AG10803 (cell line): Measurements from ENCODE around the gene IFI27.
A peak's percentile ranks its signal among the peaks of the same experiment; 100 is the strongest.

Experiments used
- DNase-seq: peaks from one replicate; pipeline ENCODE4 v3.0.0; 2010; ENCODE audit warnings: low read depth
- H3K4me3 ChIP-seq: 2 replicates; pipeline ENCODE4 v1.5.1; 2011; ENCODE audit warnings: mild to moderate bottlenecking, low read length, control low read depth
- TF ChIP-seq, protein P1 (sequence below): conservative IDR thresholded peaks from 2 replicates; pipeline ENCODE4 v1.5.1; 2011; ENCODE audit warnings: mild to moderate bottlenecking, low read length, control low read depth, inconsistent platforms

IFI27 gene

DNA sequence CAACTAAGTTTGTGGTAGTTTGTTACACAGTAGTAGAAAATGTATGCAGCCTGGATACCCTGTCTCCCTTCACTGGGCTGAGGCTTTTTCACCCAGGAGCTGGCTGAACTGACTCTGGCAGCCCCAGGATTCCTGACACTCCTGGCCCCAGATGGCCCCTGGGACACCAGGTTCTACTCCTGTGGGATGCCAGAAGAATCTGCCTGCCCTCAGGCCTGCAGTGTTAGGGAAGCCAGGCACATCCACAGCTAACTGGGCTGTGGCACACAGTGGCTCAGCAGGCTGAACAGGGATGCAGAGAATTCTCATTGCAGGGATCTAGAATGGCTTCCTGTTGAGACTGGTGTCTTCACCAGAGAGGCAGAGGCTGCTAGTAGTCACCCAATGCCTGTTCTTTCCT lies 8.5 kb downstream of the IFI27 start:
- no peak for DNase-seq
- no peak overlapping the region for H3K4me3 ChIP-seq
- TF ChIP-seq, protein P1, sequence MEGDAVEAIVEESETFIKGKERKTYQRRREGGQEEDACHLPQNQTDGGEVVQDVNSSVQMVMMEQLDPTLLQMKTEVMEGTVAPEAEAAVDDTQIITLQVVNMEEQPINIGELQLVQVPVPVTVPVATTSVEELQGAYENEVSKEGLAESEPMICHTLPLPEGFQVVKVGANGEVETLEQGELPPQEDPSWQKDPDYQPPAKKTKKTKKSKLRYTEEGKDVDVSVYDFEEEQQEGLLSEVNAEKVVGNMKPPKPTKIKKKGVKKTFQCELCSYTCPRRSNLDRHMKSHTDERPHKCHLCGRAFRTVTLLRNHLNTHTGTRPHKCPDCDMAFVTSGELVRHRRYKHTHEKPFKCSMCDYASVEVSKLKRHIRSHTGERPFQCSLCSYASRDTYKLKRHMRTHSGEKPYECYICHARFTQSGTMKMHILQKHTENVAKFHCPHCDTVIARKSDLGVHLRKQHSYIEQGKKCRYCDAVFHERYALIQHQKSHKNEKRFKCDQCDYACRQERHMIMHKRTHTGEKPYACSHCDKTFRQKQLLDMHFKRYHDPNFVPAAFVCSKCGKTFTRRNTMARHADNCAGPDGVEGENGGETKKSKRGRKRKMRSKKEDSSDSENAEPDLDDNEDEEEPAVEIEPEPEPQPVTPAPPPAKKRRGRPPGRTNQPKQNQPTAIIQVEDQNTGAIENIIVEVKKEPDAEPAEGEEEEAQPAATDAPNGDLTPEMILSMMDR = no peak

DNA sequence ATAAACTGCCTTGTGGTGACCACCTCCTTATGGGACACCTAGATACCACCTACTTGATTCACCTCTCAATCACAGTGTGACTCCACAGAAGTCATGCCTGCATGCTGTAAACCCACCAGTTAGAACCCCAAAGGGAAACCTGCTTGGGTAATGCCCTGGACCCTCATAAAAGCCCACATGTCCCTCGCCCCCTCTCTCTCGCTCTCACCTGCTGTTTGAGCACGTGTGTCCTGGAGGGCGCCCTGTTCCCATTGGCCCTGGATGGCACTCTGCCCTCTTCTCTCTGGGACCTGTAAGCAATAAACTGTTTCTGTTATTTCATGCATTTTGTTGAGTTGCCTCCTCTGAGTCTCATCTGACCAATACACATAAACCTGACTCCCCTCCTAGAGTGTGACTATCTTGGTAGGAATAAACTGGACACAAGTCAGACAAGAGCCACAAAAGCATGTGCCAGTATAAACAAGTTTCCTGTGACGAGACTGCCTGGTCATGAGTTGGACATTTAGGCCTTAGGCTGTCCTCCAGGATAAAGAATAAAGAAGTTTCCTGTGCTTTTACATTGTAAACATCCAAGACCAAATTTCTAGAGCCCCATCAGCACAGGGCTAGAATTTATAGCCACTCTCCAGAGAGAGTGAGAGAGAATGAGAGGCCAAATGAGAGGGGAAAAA lies 10.3 kb downstream of the IFI27 start:
- peak; percentile 64 for DNase-seq

DNA sequence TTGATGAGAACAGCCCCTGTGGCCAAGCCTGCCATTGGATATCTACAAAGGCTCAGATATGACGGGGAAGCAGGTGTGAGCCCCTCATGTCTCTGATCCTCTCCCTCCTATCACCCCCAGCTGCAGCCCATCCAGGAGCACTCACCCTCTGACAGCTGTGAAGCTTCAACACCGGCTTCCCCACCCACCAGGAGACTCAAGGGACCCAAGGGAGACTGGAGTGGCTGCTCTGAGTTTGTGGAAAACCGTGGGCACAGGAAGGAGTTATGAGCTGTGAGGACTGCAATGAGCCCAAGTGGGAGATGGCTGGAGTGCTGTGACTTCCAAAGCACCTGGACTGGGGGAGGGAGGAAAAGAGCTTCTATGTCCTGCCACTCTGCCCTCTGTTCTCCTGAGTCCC lies 10.9 kb downstream of the IFI27 start:
- DNase-seq = no peak
- TF ChIP-seq, protein P1 = no peak
- no peak overlapping the region for H3K4me3 ChIP-seq

More for the DNA sequence above, 10.3 kb downstream of the IFI27 start:
- H3K4me3 ChIP-seq = no peak overlapping the region
- TF ChIP-seq, protein P1 = no peak

DNA sequence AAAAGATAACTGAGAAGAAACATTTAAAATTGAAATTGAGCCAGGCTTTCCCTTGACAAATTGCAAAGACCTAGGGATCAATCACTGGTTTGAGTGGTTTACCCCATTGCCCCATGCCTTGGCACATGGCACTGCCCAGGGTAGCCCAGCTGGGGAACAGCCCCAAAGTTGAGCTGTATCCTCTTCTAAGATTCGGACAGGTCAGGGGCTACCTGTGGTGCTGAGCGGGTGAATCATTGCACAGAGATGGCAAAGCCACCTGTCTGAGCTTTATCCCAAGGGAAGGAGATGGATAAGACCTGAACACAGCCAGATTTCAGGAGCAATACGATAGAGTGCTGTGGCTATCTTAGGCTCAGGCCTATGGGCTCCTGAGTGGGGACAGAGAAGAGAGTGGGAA lies 11.9 kb downstream of the IFI27 start:
- no peak overlapping the region for H3K4me3 ChIP-seq
- TF ChIP-seq, protein P1 = no peak
- no peak for DNase-seq

DNA sequence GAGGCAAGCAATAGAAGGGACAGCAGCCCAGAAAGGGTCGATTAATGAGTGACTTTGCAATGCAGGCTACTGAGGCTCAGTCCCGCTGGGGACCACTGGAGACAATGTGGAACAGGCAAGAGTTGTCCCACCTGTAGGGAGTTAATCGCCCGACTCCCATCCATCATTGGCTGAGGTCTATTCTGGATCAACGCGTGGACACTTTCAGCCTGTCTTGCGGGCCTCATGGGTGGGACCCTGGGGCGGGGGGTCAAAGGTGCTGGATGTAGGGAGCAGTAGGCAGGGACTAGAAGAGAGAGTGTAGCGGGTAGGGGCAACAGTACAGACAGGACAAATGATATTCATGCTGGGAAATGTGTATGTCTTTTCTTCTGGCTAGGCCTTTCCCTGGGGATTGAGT lies 12.8 kb downstream of the IFI27 start:
- TF ChIP-seq, protein P1 = no peak

DNA sequence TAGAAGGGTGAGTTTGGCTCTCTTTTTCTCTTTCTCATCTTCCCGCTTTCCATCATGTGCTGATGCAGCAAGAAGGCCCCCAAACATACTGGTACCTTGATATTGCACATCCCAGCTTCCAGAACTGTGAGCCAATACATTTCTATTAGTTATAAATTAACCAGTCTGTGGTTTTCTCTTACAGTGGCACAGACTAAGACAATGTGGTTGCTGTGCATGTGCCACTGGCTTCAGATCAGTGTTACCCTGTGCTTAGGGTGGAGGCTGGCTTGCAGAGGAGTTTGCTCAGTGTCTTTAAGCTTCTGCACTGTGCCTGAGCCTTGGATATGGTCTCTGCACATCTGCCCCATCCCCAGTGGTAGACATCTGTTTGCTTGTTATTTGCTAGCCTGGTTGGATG lies 13.3 kb downstream of the IFI27 start:
- TF ChIP-seq, protein P1 = no peak
- DNase-seq = no peak
- no peak overlapping the region for H3K4me3 ChIP-seq

More for the DNA sequence above, 12.8 kb downstream of the IFI27 start:
- DNase-seq = no peak
- no peak overlapping the region for H3K4me3 ChIP-seq

DNA sequence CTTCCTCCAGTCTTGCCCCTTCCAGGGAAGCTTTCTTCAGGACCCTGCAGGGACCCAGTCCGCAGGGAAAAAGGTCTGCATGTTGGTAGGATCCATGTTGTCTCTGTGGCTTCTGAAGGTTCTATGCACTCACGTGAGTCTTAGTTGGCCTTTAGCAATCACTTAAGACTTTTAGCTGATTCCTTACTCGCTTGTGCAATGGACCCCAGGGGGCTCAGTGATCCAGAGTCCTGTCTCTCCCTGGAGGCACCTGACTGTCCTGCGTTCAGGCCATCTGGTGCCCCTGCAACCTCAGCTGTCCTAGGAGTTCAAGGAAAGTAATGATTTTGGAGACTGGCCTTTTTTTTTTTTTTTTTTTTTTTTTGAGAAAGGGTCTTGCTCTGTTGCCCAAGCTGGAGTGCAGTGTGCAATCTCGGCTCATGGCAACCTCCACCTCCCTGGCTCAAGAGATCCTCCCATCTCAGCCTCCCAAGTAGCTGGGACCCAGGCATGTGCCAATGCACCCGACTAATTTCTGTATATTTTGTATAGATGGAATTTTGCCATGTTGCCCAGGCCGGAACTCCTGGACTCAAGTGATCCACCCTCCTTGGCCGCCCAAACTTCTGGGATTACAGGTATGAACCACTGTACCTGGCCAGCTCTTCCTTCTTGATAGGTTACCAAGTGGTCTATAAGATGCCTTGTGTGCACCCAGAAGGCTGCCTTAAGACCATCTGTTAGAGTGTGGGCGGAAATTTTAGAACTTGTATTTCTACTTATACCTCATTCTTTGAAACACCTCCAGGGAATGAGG lies 14.2 kb downstream of the IFI27 start:
- no peak overlapping the region for H3K4me3 ChIP-seq
- DNase-seq = no peak
- TF ChIP-seq, protein P1 = no peak
